Measurements from ENCODE around the gene PTPN13.

PTPN13 gene

DNA sequence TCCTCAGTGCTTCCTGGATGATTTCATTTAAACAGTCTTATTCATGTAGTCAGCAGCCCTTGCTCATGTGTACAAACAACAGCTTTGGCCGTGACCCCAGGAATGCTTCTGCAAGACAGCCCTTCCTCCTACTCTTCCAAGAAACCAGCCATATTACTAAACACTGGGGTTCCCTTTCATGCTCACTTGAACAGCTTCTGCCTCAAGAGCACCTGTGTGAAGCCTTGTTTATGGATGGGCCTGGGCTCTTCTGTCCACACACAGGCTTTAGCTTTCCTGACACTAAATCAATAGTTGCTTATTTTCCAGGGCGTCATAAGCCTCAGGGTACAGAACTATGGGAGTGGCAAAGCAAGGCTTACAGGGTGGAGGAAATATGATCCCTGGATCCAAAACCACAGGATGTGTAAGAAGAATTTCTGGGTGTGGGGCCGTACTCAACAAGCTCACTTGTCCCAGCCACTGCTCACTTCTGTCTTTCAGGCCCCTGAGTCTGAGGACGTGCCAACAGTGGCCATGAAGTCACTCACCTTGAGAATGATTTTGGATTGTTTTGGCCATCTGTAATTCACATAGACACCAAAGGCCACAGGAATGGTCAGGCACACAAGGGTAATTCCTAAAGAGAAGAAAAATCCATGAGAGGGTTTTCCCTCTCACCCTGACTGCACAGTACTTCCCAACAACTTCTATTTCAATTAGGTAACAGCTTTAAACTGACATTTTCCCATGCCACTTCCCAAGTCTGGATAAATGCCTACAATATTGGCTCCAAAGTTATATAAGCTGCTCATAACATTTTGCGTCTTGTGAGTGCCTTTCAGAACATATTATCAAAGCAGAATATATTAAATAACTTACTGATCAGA is 237.4 kb downstream of the PTPN13 start:
- no peak for DNase-seq

DNA sequence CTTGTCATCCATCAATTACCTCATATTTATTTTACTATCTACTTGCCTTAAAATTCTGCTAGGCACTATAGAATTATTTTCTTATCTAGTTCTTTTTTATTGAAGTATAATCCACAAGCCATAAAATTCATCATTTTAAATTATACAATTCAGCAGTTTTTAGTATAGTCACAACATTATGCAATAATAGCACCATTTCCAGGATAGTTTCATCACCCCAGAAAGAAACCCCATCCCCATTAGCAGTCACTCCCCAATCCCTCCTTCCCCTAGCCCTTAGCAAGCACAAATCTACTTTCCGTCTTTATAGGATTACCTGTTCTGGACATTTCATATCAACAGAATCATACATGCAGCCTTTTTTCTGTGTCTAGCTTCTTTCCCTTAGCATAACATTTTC is 239.5 kb downstream of the PTPN13 start:
- no peak for DNase-seq

DNA sequence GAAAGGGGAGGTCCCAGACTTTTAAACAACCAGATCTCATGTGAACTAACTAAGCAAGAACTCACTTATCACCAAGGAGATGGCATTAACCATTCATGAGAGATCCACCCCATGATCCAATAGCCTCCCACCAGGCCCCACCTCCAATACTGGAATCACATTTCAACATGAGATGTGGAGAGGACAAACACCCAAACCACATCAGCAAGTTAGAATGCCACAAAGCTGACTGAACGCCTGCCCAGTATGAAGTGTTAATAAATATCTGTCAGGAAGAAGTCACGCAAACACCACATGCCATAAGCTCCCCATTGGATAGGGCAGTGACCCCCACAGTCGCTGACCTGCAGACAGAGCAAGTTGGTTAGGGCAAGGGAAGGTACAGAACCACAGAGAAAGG is 240.8 kb downstream of the PTPN13 start:
- DNase-seq: no peak

DNA sequence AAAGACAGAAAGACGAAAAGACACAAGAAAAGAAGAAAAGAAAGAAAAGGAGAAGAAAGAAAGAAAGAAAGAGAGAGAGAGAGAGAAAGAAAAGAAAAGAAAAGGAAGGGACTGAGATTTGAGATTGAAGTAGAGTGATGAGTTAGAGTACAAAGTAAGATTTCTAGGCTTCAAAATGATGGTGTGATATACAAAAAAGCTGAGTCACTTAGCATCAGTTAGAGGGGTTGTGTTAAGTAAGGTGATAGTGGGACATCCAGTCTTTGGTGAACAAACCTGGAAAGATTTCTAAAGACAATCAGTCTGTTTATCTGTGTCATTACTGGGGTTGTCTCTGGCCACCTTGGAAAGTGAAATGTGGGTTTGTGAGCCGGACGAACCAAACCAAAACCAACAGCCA is 241.6 kb downstream of the PTPN13 start:
- DNase-seq: no peak

DNA sequence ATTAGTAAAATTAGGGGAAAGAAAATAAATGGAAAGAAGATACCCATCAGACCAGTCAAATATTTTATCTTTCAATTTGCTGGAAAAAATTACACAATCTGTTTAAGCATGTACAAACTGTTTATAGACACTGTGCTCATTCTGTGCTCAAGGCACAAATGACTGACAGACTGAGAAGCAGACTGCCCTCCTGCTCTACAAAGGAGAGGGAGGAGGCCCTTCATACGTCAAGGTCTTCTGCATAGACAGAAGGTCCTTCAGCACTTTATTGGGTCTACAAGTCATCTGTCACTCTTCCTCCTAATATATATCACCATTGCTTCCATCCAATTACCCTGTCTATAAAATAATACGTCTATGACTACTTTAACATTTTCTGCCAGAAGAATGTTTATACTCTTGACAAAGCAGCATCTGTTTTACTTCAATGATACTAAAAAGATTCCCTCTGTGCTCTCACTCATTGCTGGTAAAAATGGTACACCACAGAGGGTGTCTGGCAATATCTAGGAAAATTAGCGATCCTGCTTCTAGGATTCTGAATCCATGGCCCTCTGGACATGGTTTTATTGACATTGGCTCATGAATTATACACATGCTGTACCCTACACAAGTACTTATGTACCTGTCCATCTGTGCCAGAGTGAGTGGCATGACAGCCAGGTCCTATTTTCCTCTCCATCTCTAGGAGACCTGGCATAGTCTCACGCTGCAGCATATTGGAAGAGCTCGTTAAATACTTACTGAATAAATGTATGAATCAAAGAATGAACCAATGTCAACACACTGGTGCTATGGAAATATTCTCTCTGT is 243.8 kb downstream of the PTPN13 start:
- DNase-seq: no peak

DNA sequence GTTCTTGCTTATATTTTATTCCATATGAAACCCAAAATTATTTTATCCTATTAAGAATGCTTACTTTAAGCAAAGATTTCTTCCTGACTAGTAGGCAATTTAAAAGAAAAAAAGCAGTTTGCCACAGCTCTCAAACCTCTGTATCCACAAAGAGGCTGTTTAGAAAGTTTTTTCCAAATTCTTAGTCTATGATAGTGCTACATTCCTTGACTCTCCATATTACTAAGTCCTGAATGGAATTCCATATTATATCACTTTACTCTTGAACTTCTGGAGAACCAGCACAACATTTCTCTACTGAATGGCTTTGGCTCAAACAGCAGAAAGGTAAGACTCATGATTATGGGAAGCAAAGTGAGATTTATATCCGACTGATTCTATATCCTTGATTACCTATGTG is 246.7 kb downstream of the PTPN13 start:
- no peak for DNase-seq

DNA sequence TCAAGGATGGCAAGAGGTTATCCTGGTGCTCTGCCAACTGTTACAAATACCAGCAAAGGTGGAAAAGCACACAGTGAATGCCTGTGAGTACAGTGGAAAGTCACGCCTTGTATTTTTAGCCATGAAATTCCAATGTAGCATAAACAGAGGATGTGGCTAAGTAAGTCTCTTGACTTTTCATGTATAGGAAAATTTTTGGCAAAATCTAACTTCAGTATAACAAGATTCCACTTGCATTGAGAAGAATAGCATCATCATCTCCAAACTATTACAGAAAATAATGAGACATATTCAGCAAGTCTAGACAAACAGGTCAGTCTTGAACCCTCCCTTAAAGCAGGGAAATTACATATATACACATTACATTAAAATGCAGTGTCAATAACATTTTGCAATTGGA is 247.2 kb downstream of the PTPN13 start:
- no peak for DNase-seq

DNA sequence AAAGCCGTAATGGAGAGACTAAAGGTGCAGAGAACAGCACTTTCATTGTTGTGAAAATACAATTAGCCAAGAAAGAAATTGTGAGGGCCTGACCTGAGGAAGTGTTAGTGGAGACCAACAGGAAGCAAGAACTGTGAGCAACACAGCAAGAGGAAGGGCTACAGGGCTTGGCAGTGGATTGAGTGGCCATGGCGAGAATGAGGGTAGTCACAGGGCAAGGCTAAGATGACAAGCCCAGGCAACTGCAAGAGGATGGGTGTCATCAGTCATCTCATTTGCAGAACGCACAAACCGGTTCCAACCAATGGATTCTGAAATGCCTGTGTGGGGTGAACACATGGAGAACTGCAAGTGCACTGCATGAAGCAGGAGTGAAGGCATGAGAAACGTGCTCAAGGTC is 251.5 kb downstream of the PTPN13 start:
- DNase-seq: no peak

DNA sequence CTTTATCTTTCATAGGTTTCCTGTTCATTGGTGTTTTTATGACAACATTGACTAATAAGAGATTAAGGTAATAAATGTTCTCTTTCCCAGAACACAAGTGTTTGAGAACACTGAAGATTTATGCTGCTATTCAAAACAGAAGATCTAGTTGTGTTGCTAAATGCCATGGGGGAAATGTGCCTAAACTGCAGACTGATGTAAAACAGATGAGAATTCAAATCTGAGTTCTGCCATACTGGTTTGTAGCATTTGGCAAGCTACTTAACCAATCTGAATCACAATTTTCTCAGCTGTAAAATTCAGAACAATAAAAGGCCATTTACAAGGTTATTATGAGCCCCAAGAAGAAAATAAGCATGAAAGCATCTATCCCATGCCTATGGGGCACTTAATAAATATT is 252.8 kb downstream of the PTPN13 start:
- DNase-seq: no peak

DNA sequence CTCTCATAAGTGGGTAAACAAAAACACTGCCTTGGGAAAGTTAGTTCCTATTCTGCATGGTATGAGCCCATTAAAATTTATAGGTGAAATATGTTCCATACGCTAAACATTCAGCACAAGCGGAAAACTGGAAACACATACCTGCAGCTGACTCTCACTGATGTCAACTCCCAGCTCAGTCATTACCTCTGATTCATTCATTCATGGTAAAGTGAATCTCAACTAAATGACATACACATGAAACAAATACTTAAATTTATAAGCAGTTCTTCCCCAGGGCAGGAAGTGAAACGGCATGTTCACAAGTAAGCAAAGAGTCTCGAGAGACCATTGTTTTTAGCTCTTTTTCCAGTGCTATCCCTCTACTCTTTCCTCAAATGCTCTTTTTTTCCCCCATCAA is 253.5 kb downstream of the PTPN13 start:
- no peak for DNase-seq

DNA sequence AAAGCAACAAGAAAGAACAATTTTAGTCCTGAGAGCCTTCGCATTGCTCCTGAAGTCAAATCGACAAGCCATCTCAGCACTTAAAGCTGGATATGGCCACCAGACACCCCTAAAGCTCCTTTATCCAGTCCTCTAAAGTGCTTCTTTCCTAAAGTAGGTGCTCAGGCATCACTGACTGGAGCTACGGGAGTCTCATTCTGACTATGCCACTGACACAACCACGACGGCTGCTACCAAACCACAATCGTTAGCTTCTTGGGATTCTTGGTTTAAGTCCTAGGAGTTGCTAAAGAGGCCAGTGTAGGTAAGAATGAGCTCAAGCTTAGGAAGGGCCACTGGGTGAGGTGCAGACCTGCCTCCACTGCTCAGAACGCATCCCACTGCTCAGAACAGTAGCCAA is 254.0 kb downstream of the PTPN13 start:
- no peak for DNase-seq

DNA sequence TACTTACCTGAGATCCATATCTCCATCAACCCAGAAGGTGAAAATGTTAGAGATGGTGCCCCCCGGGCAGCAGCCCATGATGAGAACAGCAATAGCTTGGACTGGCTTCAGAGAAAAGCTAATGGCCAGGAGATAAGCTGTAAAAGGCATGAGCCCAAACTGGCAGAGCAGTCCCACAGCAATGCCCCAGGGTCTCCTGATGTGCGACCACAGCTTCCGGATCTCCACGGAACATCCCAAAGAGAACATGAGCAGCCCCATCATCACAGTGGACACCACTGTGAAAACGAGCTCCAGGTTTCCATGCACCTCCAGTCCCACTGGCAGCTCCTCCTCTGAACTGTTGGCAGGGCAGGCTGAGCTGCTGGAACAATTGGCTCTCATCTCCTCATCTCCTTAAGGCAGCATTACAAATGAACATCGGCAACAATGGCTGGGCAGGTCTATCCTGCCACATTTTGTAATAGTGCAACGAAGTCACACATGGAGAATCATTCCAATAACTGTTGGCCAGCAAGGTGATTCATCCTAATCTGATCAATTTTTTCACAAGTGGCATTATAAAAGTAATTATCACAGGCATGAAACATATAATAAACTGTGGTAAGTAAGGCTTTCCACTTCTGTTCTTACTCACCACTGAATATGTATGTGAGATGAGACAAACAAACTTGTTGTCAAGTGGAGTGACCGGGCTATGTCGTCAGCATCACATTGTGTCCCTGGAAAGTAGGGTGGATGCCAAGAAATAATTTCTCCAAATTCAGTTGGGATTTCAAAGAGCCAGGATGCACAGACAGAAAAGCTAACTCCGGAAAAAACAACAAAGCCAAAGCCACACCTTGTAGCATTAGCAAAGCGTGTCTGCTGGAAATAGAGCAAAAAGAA is 254.9 kb downstream of the PTPN13 start, which contains the start of gene SLC10A6:
TSS of gene SLC10A6 (minus strand) at position 653 of the 888 bp plus-strand sequence. CDS start at position 384, 269 bp downstream.
- DNase-seq: no peak

DNA sequence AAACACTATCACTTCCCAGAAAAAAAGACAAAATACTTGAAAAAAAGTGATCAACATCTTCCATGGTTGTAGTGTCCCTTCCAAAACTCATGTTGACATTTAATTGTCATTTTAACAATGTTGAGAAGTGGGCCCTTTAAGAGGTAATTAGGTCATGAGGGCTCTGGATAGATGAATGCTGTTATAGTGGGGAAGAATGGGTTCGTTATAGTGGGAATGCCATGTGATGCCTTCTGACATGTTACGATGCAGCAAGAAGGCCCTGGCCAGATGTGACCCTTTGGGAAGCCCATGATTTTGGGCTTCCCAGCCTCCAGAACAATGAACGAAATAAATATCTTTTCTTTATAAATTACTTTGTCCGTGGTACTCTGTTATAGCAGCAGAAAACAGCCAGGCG is 259.1 kb downstream of the PTPN13 start:
- DNase-seq: no peak

DNA sequence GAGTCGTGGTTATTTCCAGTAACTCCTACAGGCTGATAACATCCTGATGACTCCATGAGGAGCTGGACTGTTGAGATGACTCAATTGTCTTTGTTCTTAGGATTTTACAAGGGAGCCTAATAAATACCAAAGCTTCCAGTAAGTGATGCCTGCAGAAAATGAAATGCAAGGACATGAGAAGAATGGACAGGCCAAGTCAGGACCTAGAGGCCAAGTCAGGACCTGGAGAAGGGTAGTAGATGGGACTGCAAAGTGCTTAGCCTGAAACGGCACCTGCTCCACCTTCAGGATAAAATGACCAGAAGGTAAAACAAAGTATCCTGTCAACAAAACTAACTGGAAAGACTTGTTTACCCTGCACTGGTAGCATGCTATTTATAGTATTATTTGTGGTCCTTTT is 261.5 kb downstream of the PTPN13 start:
- no peak for DNase-seq

DNA sequence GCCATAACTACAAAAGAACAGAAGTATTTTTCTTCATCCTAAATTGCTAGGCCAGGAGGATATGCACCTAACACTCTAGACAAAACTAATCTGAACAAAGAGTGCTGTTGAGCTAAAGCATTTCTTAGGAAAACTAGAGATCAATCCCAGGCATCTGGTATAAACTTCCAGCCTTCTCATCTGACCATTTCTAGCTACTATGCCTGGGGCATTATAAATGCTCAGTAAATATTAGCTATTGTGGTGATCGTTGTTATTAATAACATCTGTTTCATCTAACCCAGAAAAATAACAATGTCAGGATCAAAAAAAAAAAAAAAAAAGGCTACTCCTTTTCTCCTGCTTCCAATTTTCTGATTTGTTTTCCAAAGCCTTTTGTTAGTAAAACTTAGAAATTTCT is 262.8 kb downstream of the PTPN13 start:
- no peak for DNase-seq

DNA sequence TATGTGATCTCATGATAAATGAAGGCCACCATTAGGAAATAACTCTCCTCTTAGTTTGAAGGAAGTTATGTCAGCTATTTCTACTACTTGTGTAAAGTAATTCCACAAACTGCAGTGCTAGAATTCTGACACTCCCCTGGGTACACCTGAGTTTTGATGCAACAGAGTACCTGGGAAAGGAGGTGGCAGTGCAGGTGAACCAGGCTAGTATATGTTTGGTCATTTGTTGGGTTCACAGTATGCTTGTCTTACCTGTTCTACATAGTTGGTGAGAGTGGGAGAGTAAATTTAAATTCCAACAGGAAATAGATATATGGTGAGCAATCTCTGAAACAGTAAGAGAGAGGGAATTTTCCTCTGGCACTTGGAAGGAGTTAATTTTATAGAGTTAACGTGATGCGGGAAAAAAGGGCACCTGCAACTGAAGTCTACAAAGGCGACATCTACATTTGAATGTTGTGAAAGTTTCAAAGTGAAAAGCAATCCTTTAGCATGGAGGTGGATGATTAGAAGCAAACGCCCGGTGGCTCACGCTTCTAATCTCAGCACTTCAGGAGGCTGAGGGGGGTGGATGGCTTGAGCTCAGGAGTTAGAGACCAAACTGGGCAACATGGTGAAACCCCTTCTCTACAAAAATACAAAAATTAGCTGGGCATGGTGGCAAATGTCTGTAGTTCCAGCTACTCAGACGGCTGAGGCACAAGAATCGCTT is 263.4 kb downstream of the PTPN13 start:
- DNase-seq: no peak
